Adrenal gland (tissue), 12 donors: ENCODE results near the gene STK24. TPM values are rescaled to one million over a fixed set of nuclear protein-coding genes. Genes with fewer than 3 reads are reported as not detected.
A peak's percentile ranks its signal among the peaks of the same experiment; 100 is the strongest.

Source experiments
- DNase-seq, 7 donors: peaks; one replicate each; pipeline ENCODE4 v3.0.0-alpha.2; 2019 to 2020
- H3K27ac ChIP-seq, 5 donors: fragments of 200-600 bp; sonication (generic) in 4 of 5; 1 replicate in 3 of 5; 2 replicates in 2 of 5; pipeline versions ENCODE4 v1.5.1 to v1.8.0; 2016 to 2020; ENCODE audit warnings: mild to moderate bottlenecking in 1 of 5
- H3K27me3 ChIP-seq: fragments of 200-600 bp; 2 replicates; pipeline ENCODE4 v1.8.0; 2021
- H3K36me3 ChIP-seq, 2 donors: fragments of 200-600 bp; replicated peaks in 1 of 2; 1 replicate in 1 of 2; 2 replicates in 1 of 2; pipeline versions ENCODE4 v1.5.1 to v1.8.0; 2018 to 2022
- H3K4me1 ChIP-seq, 2 donors: fragments of 200-600 bp; replicated peaks in 1 of 2; 1 replicate in 1 of 2; 2 replicates in 1 of 2; pipeline versions ENCODE4 v1.5.1 to v1.8.0; 2018 to 2021
- H3K4me3 ChIP-seq, 4 donors: fragments of 200-600 bp; sonication (generic) in 3 of 4; one replicate each; pipeline ENCODE4 v1.5.1; 2016 to 2018
- H3K9me3 ChIP-seq, 3 donors: fragments of 200-600 bp; sonication (generic) in 1 of 3; replicated peaks in 1 of 3; 1 replicate in 2 of 3; 2 replicates in 1 of 3; pipeline versions ENCODE4 v1.5.1 to v1.8.0; 2016 to 2021
- CTCF ChIP-seq, 6 experiments: fragments of 450-650 bp in 4 of 6; fragments of 200-600 bp in 2 of 6; sonication (generic) in 1 of 6; IDR thresholded peaks; 1 replicate in 5 of 6; 2 replicates in 1 of 6; pipeline versions ENCODE4 v1.5.1 to v1.8.0; 2016 to 2021; ENCODE audit warnings: antibody characterized with exemption in 6 of 6, mild to moderate bottlenecking in 2 of 6, moderate library complexity in 1 of 6
- POLR2A ChIP-seq, 2 donors: fragments of 450-650 bp; IDR thresholded peaks; one replicate each; pipeline ENCODE4 v1.6.1; 2017; ENCODE audit warnings: antibody characterized with exemption in 2 of 2, mild to moderate bottlenecking in 2 of 2, moderate library complexity in 1 of 2
- WGBS, 4 donors: extraction: QIAGEN DNeasy Blood & Tissue Kit in 2 of 4; methylation state at CpG; one replicate each; pipeline versions ENCODE4 v1.1.5 to v1.1.7; 2013 to 2017; 5-methylcytosine and 5-hydroxymethylcytosine counted together
- intact Hi-C, 2 donors: fragments of 100-400 bp; cut with DNase I; formaldehyde crosslinking; loops; one replicate each; pipeline versions ENCODE4 v1.14.1 to v1.15.0; 2022 to 2023
- polyA plus RNA-seq, 3 donors: library from polyadenylated mRNA; stranded (reverse); fragments of 200-250 nt in 2 of 3; fragments of 350-450 nt in 1 of 3; fragmentation: Illumina TruSeq in 1 of 3; extraction: RNeasy Lipid Tissue Mini Kit (QIAGEN cat#74804) in 1 of 3; gene quantifications; one replicate each; pipeline ENCODE4 v1.2.3, GENCODE V29; 2013 to 2014
- total RNA-seq, 9 donors: library from RNA; depleted of rRNA in 4 of 9; stranded (reverse); fragments of >200 nt in 4 of 9; fragments of 120-200 nt in 1 of 9; fragmentation: NEBNext Ultra II Directional in 1 of 9; extraction: Animal tissue kit (Norgen Biotek cat#: 25700) in 1 of 9; gene quantifications; one replicate each; pipeline versions ENCODE4 v1.1.0 to v1.2.4, GENCODE V29; 2013 to 2023
- donor health status: healthy with polysubstance abuse.
- donor health status: Bipolar disorder and iron deficiency.
- donor health status: DM: yes; HTN: yes; CAD: no.
- donor health status: DM: no; HTN: no; CAD: no.
- donor health status: DM: no; HTN: no; CAD: no.
- donor health status: DM: yes; HTN: yes; CAD: no.

STK24 gene
- total and polyA plus RNA-seq, 12 donors, result 17.7 to 72.2 (median 56.0) TPM

GRCh38 chr13:98478189-98479129 lies 98.4 kb downstream of the STK24 start:
- intact Hi-C loops, result loop anchor here in 1 of 2 donors (10.0 kb wide), 1 partner anchor 176 kb away; no protein-coding TSS in a partner anchor
- no peak overlapping the region for H3K27ac ChIP-seq

GRCh38 chr13:98476538-98476966 lies 100.4 kb downstream of the STK24 start:
- WGBS, 4 donors, result 39 to 56% (median 41%) methylated on average over 7 to 13 of the region's 13 CpGs
- H3K4me1 ChIP-seq, result peaks cover 4 to 39% of the 10 kb centered on the region in 2 donors
- intact Hi-C loops, result loop anchor here in 1 of 2 donors (10.0 kb wide), 1 partner anchor 178 kb away; no protein-coding TSS in a partner anchor

More at GRCh38 chr13:98478189-98479129, 98.4 kb downstream of the STK24 start:
- Histone ChIP-seq H3K4me1 (peaks cover 22 to 56% of the 10 kb centered on the region in 2 donors), H3K36me3 (peaks cover 0 to 11% of the 10 kb centered on the region in 2 donors), H3K27me3 (no peaks in the 10 kb centered on the region), H3K4me3 (no peak overlapping the region), H3K9me3 (no peaks in the 10 kb centered on the region)
- DNase-seq, result no peak
- WGBS, 4 donors, result 72 to 85% (median 81%) methylated on average over 14 to 16 of the region's 16 CpGs
- TF ChIP-seq POLR2A (IDR thresholded peaks at IDR 0.05) (no peak), CTCF (IDR thresholded peaks at IDR 0.05) (no peak)

GRCh38 chr13:98476106-98476505 lies 100.8 kb downstream of the STK24 start:
- Histone ChIP-seq H3K4me3 (no peak overlapping the region), H3K9me3 (no peaks in the 10 kb centered on the region), H3K4me1 (peaks cover 4 to 35% of the 10 kb centered on the region in 2 donors), H3K27me3 (no peaks in the 10 kb centered on the region), H3K36me3 (peaks cover 0 to 14% of the 10 kb centered on the region in 2 donors), H3K27ac (peak overlapping the region in 2 of 5 donors; percentile 57 to 71)
- no peak for DNase-seq
- TF ChIP-seq POLR2A (IDR thresholded peaks at IDR 0.05), result no peak
- TF ChIP-seq CTCF (IDR thresholded peaks at IDR 0.05), result no peak
- 47 to 55% (median 52%) methylated on average over 5 of the region's 5 CpGs for WGBS, 4 donors
- intact Hi-C loops, result loop anchor here in 1 of 2 donors (10.0 kb wide), 1 partner anchor 179 kb away; no protein-coding TSS in a partner anchor

More at GRCh38 chr13:98476538-98476966, 100.4 kb downstream of the STK24 start:
- TF ChIP-seq CTCF (IDR thresholded peaks at IDR 0.05) (no peak), POLR2A (IDR thresholded peaks at IDR 0.05) (no peak)
- Histone ChIP-seq H3K27me3 (no peaks in the 10 kb centered on the region), H3K27ac (peak overlapping the region in 3 of 5 donors; percentile 20 to 71 (median 57)), H3K36me3 (peaks cover 0 to 12% of the 10 kb centered on the region in 2 donors), H3K9me3 (no peaks in the 10 kb centered on the region), H3K4me3 (no peak overlapping the region)
- peak in 6 of 7 donors; percentile 50 to 81 (median 65) for DNase-seq

- peak in 2 of 7 donors; percentile 31 to 37 for DNase-seq
These were observed 101.4 kb downstream of the STK24 start for GRCh38 chr13:98475522-98475921.

More at GRCh38 chr13:98475522-98475921, 101.4 kb downstream of the STK24 start:
- peak overlapping the region in 2 of 5 donors; percentile 35 to 57 for H3K27ac ChIP-seq
- H3K36me3 ChIP-seq, result peaks cover 0 to 14% of the 10 kb centered on the region in 2 donors
- H3K4me1 ChIP-seq, result peaks cover 4 to 33% of the 10 kb centered on the region in 2 donors
- no peaks in the 10 kb centered on the region for H3K27me3 ChIP-seq
- 41 to 73% (median 58%) methylated on average over 12 to 13 of the region's 13 CpGs for WGBS, 4 donors
- H3K4me3 ChIP-seq, result no peak overlapping the region
- intact Hi-C loops, result loop anchor here in 1 of 2 donors (10.0 kb wide), 1 partner anchor 179 kb away; no protein-coding TSS in a partner anchor
- no peaks in the 10 kb centered on the region for H3K9me3 ChIP-seq
- no peak for TF ChIP-seq CTCF (IDR thresholded peaks at IDR 0.05)
